HEK293 (cell line): ENCODE results near the gene RNF121.

Experiments used
- CTCF ChIA-PET: fragments of 350-600 bp; formaldehyde crosslinking; extraction: SDS; loops from one replicate; lab custom pipeline; 2021; ENCODE audit warnings: antibody characterized with exemption; lab: Yijun Ruan, JAX
- POLR2A ChIA-PET: fragments of 300-600 bp; formaldehyde crosslinking; extraction: SDS; loops from one replicate; lab custom pipeline; 2020; ENCODE audit warnings: antibody characterized with exemption, inconsistent platforms; lab: Yijun Ruan, JAX
- H3K27ac ChIP-seq: fragments of 200-500 bp; sonication (Bioruptor generic); 2 replicates; pipeline ENCODE4 v1.5.1; 2014; ENCODE audit warnings: low read depth, low read length, control low read depth, inconsistent platforms; ENCODE audit errors: extremely low read depth
- H3K36me3 ChIP-seq, 2 experiments: fragments of 200-500 bp in 1 of 2; sonication (Bioruptor generic) in 1 of 2; 1 replicate in 1 of 2; 2 replicates in 1 of 2; pipeline ENCODE4 v1.5.1; 2014 to 2017; ENCODE audit warnings: inconsistent platforms in 2 of 2, low read length in 2 of 2; ENCODE audit not compliant: control insufficient read depth in 2 of 2, insufficient read depth in 1 of 2
- H3K4me1 ChIP-seq: fragments of 200-500 bp; sonication (Bioruptor generic); 2 replicates; pipeline ENCODE4 v1.5.1; 2014; ENCODE audit warnings: mild to moderate bottlenecking, low read length, inconsistent platforms; ENCODE audit not compliant: control insufficient read depth, insufficient read depth
- H3K4me3 ChIP-seq: 2 replicates; pipeline ENCODE4 v1.5.1; 2011; ENCODE audit warnings: low read depth, mild to moderate bottlenecking, control low read depth, low read length, moderate library complexity
- H3K9me3 ChIP-seq: fragments of 200-500 bp; sonication (Bioruptor generic); 2 replicates; pipeline ENCODE4 v1.5.1; 2014; ENCODE audit warnings: low read depth, low read length, inconsistent platforms; ENCODE audit not compliant: control insufficient read depth, insufficient read depth
- IKZF3 ChIP-seq: fragments of 450-650 bp; IDR thresholded peaks from 2 replicates; pipeline ENCODE4 v1.5.0; 2018; ENCODE audit warnings: missing biosample characterization, mild to moderate bottlenecking, missing genetic modification characterization, moderate library complexity
- KLF7 ChIP-seq: fragments of 450-650 bp; formaldehyde crosslinking; IDR thresholded peaks from 2 replicates; pipeline ENCODE4 v1.5.1; 2016; ENCODE audit warnings: missing biosample characterization, missing genetic modification characterization, borderline replicate concordance
- WT1 ChIP-seq: fragments of 450-650 bp; formaldehyde crosslinking; IDR thresholded peaks from 2 replicates; pipeline ENCODE4 v1.5.1; 2016; ENCODE audit warnings: missing biosample characterization, missing genetic modification characterization
- ZNF112 ChIP-seq: fragments of 450-650 bp; formaldehyde crosslinking; IDR thresholded peaks from 2 replicates; pipeline ENCODE4 v1.5.0; 2017; ENCODE audit warnings: missing biosample characterization, missing genetic modification characterization
- ZNF133 ChIP-seq: fragments of 450-650 bp; formaldehyde crosslinking; IDR thresholded peaks from 2 replicates; pipeline ENCODE4 v1.5.1; 2016; ENCODE audit warnings: missing biosample characterization, missing genetic modification characterization
- ZNF184 ChIP-seq: fragments of 450-650 bp; IDR thresholded peaks from 2 replicates; pipeline ENCODE4 v1.5.1; 2018; ENCODE audit warnings: missing biosample characterization, mild to moderate bottlenecking, missing genetic modification characterization
- ZNF202 ChIP-seq: fragments of 450-650 bp; formaldehyde crosslinking; IDR thresholded peaks from 2 replicates; pipeline ENCODE4 v1.5.1; 2016; ENCODE audit warnings: missing biosample characterization, missing genetic modification characterization, borderline replicate concordance
- ZNF341 ChIP-seq: fragments of 450-650 bp; formaldehyde crosslinking; IDR thresholded peaks from 2 replicates; pipeline ENCODE4; 2016; ENCODE audit warnings: low read depth, missing biosample characterization, missing genetic modification characterization
- ZNF48 ChIP-seq: fragments of 450-650 bp; formaldehyde crosslinking; IDR thresholded peaks from 2 replicates; pipeline ENCODE4 v1.5.1; 2016; ENCODE audit warnings: missing biosample characterization, missing genetic modification characterization
- ZNF530 ChIP-seq: fragments of 450-650 bp; formaldehyde crosslinking; IDR thresholded peaks from 2 replicates; pipeline ENCODE4 v1.5.1; 2016; ENCODE audit warnings: low read depth, missing biosample characterization, missing genetic modification characterization
- ZNF560 ChIP-seq: fragments of 450-650 bp; formaldehyde crosslinking; IDR thresholded peaks from 2 replicates; pipeline ENCODE4 v1.5.1; 2017; ENCODE audit warnings: missing biosample characterization, missing genetic modification characterization, borderline replicate concordance
- ZNF664 ChIP-seq: fragments of 450-650 bp; formaldehyde crosslinking; IDR thresholded peaks from 2 replicates; pipeline ENCODE4 v1.5.1; 2016; ENCODE audit warnings: missing biosample characterization, missing genetic modification characterization
- ZNF670 ChIP-seq: fragments of 450-650 bp; formaldehyde crosslinking; IDR thresholded peaks from 2 replicates; pipeline ENCODE4 v1.5.1; 2016; ENCODE audit warnings: missing biosample characterization, missing genetic modification characterization, low read depth
- ZNF747 ChIP-seq: fragments of 450-650 bp; formaldehyde crosslinking; IDR thresholded peaks from 2 replicates; pipeline ENCODE4 v1.5.1; 2016; ENCODE audit warnings: missing biosample characterization, missing genetic modification characterization
- TF ChIP-seq, protein P1 (sequence below): fragments of 450-650 bp; formaldehyde crosslinking; IDR thresholded peaks from 2 replicates; pipeline ENCODE4; 2016; ENCODE audit warnings: missing biosample characterization, missing genetic modification characterization
- TF ChIP-seq, protein P2 (sequence below): fragments of 450-650 bp; formaldehyde crosslinking; IDR thresholded peaks from 2 replicates; pipeline ENCODE4 v1.5.1; 2017; ENCODE audit warnings: missing biosample characterization, missing genetic modification characterization
- TF ChIP-seq, protein P3 (sequence below): fragments of 450-650 bp; formaldehyde crosslinking; IDR thresholded peaks from 2 replicates; pipeline ENCODE4 v1.5.1; 2016; ENCODE audit warnings: missing biosample characterization, missing genetic modification characterization
- TF ChIP-seq, protein P4 (sequence below): fragments of 450-650 bp; formaldehyde crosslinking; IDR thresholded peaks from 2 replicates; pipeline ENCODE4 v1.5.1; 2016; ENCODE audit warnings: missing biosample characterization, missing genetic modification characterization

RNF121 gene

DNA sequence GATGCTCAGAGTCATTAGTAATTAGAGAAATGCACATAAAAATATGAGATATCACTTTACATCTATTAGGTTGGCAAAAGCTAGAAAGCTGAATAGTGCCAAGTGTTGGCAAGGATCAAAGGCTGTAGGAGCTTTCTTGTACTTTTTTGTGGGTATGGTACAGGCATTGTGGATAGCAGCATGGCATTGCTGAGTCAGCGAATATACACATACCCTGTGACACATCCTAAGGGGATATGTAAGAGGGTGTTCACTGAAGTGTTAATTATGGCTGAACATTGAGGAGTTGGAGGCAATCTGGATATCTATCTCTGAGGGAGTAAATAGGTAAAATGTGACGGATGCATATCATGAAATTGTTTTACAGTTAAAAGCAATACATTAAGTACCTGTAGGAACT lies 42.8 kb downstream of the RNF121 start:
- ChIA-PET CTCF (interaction anchor here (0.6 to 0.8 kb wide), 3 partner anchors 115 to 370 kb away, joined by 3 read pairs; no protein-coding TSS in a partner anchor), POLR2A (no interaction called here)
- Histone ChIP-seq H3K4me1 (no peaks in the 10 kb centered on the region), H3K36me3 (peaks cover 3 to 32% of the 10 kb centered on the region in 2 experiments; a peak in 2 of 3 replicates), H3K4me3 (no peak overlapping the region), H3K9me3 (no peaks in the 10 kb centered on the region), H3K27ac (no peak overlapping the region)
- TF ChIP-seq ZNF184 (0 out of 2 replicates have a peak, but pooled peaks have one; percentile 56), WT1 (tag by site-specific recombination) (no peak), KLF7 (tag by site-specific recombination) (no peak), ZNF747 (tag by site-specific recombination) (no peak), ZNF341 (tag by site-specific recombination) (no peak), IKZF3 (tag by site-specific recombination) (no peak)
- TF ChIP-seq, protein P1, sequence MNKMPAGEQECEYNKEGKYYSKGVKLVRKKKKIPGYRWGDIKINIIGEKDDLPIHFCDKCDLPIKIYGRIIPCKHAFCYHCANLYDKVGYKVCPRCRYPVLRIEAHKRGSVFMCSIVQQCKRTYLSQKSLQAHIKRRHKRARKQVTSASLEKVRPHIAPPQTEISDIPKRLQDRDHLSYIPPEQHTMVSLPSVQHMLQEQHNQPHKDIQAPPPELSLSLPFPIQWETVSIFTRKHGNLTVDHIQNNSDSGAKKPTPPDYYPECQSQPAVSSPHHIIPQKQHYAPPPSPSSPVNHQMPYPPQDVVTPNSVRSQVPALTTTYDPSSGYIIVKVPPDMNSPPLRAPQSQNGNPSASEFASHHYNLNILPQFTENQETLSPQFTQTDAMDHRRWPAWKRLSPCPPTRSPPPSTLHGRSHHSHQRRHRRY (tag by site-specific recombination), result no peak

DNA sequence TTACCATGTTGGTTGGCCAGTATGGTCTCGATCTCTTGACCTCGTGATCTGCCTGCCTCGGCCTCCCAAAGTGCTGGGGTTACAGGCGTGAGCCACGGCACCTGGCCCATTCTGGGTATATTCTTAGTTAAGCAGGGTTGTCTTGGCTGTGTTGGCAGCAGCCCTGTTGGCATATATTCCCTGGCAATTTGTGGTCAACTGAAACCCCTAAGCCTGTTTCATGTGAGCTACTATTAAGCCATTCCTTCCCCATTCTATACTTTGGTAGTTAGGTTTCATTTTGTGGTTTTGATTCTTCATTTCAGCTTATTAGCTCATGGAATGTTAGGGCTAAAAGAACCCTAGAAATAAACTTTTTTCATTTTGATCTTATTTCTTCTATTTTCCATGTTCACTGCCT lies 47.7 kb downstream of the RNF121 start:
- Histone ChIP-seq H3K36me3 (peaks cover 0 to 35% of the 10 kb centered on the region in 2 experiments; a peak in 1 of 3 replicates), H3K27ac (no peak overlapping the region), H3K9me3 (no peaks in the 10 kb centered on the region)
- CTCF ChIA-PET, result interaction anchor here (0.6 to 3.9 kb wide), 24 partner anchors 8 to 458 kb away, joined by 3 to 39 read pairs (median 4); no protein-coding TSS in a partner anchor
- TF ChIP-seq, protein P2, sequence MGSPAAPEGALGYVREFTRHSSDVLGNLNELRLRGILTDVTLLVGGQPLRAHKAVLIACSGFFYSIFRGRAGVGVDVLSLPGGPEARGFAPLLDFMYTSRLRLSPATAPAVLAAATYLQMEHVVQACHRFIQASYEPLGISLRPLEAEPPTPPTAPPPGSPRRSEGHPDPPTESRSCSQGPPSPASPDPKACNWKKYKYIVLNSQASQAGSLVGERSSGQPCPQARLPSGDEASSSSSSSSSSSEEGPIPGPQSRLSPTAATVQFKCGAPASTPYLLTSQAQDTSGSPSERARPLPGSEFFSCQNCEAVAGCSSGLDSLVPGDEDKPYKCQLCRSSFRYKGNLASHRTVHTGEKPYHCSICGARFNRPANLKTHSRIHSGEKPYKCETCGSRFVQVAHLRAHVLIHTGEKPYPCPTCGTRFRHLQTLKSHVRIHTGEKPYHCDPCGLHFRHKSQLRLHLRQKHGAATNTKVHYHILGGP (tag by site-specific recombination), result no peak
- TF ChIP-seq ZNF530 (tag by site-specific recombination) (no peak), ZNF670 (tag by site-specific recombination) (no peak), ZNF48 (tag by site-specific recombination) (no peak), ZNF664 (no peak), ZNF133 (tag by site-specific recombination) (no peak), ZNF560 (tag by site-specific recombination) (no peak), ZNF112 (tag by site-specific recombination) (no peak), ZNF202 (tag by site-specific recombination) (no peak)
- TF ChIP-seq, protein P3, sequence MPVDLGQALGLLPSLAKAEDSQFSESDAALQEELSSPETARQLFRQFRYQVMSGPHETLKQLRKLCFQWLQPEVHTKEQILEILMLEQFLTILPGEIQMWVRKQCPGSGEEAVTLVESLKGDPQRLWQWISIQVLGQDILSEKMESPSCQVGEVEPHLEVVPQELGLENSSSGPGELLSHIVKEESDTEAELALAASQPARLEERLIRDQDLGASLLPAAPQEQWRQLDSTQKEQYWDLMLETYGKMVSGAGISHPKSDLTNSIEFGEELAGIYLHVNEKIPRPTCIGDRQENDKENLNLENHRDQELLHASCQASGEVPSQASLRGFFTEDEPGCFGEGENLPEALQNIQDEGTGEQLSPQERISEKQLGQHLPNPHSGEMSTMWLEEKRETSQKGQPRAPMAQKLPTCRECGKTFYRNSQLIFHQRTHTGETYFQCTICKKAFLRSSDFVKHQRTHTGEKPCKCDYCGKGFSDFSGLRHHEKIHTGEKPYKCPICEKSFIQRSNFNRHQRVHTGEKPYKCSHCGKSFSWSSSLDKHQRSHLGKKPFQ, result no peak
- TF ChIP-seq, protein P4, sequence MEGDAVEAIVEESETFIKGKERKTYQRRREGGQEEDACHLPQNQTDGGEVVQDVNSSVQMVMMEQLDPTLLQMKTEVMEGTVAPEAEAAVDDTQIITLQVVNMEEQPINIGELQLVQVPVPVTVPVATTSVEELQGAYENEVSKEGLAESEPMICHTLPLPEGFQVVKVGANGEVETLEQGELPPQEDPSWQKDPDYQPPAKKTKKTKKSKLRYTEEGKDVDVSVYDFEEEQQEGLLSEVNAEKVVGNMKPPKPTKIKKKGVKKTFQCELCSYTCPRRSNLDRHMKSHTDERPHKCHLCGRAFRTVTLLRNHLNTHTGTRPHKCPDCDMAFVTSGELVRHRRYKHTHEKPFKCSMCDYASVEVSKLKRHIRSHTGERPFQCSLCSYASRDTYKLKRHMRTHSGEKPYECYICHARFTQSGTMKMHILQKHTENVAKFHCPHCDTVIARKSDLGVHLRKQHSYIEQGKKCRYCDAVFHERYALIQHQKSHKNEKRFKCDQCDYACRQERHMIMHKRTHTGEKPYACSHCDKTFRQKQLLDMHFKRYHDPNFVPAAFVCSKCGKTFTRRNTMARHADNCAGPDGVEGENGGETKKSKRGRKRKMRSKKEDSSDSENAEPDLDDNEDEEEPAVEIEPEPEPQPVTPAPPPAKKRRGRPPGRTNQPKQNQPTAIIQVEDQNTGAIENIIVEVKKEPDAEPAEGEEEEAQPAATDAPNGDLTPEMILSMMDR (tag by site-specific recombination), result no peak
- TF ChIP-seq, all 188 proteins: peak for 0
- POLR2A ChIA-PET, result interaction anchor here (0.6 kb wide), 1 partner anchor 191 kb away, joined by 6 read pairs; no protein-coding TSS in a partner anchor
- Histone ChIP-seq H3K4me1 (no peaks in the 10 kb centered on the region), H3K4me3 (no peak overlapping the region)
